ENCODE results near the gene C3orf20. TPM values are rescaled to one million over a fixed set of nuclear protein-coding genes. Genes with fewer than 3 reads are reported as not detected.

Gene C3orf20
- polyA plus RNA-seq, 1 donor from 2014 or later: not detected

- H3K4me2 ChIP-seq (ENCODE audit: low read length): no peak overlapping the region
- no peaks in the 10 kb centered on the region for H3K27me3 ChIP-seq (ENCODE audit: insufficient read depth, low read depth, low read length)
- H4K20me1 ChIP-seq (ENCODE audit: insufficient read depth): no peaks in the 10 kb centered on the region
- no peak overlapping the region for H3K4me3 ChIP-seq (ENCODE audit: low read length)
- H3K27ac ChIP-seq (ENCODE audit: low read length): no peak overlapping the region
- peaks cover 3% of the 10 kb centered on the region for H3K9me3 ChIP-seq (ENCODE audit: low read length)
- H3K36me3 ChIP-seq (ENCODE audit: insufficient read depth, low read length): no peaks in the 10 kb centered on the region
- no peak overlapping the region for H2AFZ ChIP-seq (ENCODE audit: low read depth, low read length)
- no peak overlapping the region for H3K9ac ChIP-seq (ENCODE audit: low read length)
- H3K9me2 ChIP-seq (ENCODE audit: insufficient read depth, low read length): no peaks in the 10 kb centered on the region
- no peaks in the 10 kb centered on the region for H3F3A ChIP-seq (ENCODE audit: insufficient read depth, low read length, poor library complexity, severe bottlenecking)
- H3K79me2 ChIP-seq (replicated peaks; ENCODE audit: insufficient read depth, low read length): no peaks in the 10 kb centered on the region
- TF ChIP-seq REST (IDR thresholded peaks at IDR 0.05; ENCODE audit: borderline replicate concordance) (no peak), RAD21 (conservative IDR thresholded peaks at IDR 0.05) (no peak), POLR2AphosphoS5 (IDR thresholded peaks at IDR 0.05) (no peak), EZH2 (IDR thresholded peaks at IDR 0.05; ENCODE audit: borderline replicate concordance, insufficient read depth, low read length, poor library complexity, severe bottlenecking) (no peak), EP300 (conservative IDR thresholded peaks at IDR 0.05; ENCODE audit: poor library complexity, severe bottlenecking) (no peak), MXI1 (conservative IDR thresholded peaks at IDR 0.05; ENCODE audit: poor library complexity, severe bottlenecking) (no peak), TAF1 (IDR thresholded peaks at IDR 0.05; ENCODE audit: low read depth) (no peak), SMC3 (conservative IDR thresholded peaks at IDR 0.05; ENCODE audit: poor library complexity) (no peak), CTCF (IDR thresholded peaks at IDR 0.05; ENCODE audit: poor library complexity, severe bottlenecking) (no peak)
These were observed 28.9 kb downstream of the C3orf20 start for GRCh38 chr3:14703791-14704190.

- peaks cover 3% of the 10 kb centered on the region for H3K9me3 ChIP-seq (ENCODE audit: low read length)
- H3K9ac ChIP-seq (ENCODE audit: low read length): no peak overlapping the region
- no peak overlapping the region for H3K4me2 ChIP-seq (ENCODE audit: low read length)
- H2AFZ ChIP-seq (ENCODE audit: low read depth, low read length): no peak overlapping the region
- no peak overlapping the region for H3K4me3 ChIP-seq (ENCODE audit: low read length)
- H3K27ac ChIP-seq (ENCODE audit: low read length): no peak overlapping the region
- no peaks in the 10 kb centered on the region for H3F3A ChIP-seq (ENCODE audit: insufficient read depth, low read length, poor library complexity, severe bottlenecking)
- no peaks in the 10 kb centered on the region for H3K36me3 ChIP-seq (ENCODE audit: insufficient read depth, low read length)
- H3K79me2 ChIP-seq (replicated peaks; ENCODE audit: insufficient read depth, low read length): no peaks in the 10 kb centered on the region
- no peaks in the 10 kb centered on the region for H3K9me2 ChIP-seq (ENCODE audit: insufficient read depth, low read length)
- no peaks in the 10 kb centered on the region for H4K20me1 ChIP-seq (ENCODE audit: insufficient read depth)
- no peaks in the 10 kb centered on the region for H3K27me3 ChIP-seq (ENCODE audit: insufficient read depth, low read depth, low read length)
- no peak for TF ChIP-seq RAD21 (conservative IDR thresholded peaks at IDR 0.05)
These were observed 31.2 kb downstream of the C3orf20 start for GRCh38 chr3:14706096-14706495.

- no peaks in the 10 kb centered on the region for H3K27me3 ChIP-seq (ENCODE audit: insufficient read depth, low read depth, low read length)
- no peak overlapping the region for H3K4me3 ChIP-seq (ENCODE audit: low read length)
- H3K36me3 ChIP-seq (ENCODE audit: insufficient read depth, low read length): no peaks in the 10 kb centered on the region
- H3K9me2 ChIP-seq (ENCODE audit: insufficient read depth, low read length): no peaks in the 10 kb centered on the region
- H3K9ac ChIP-seq (ENCODE audit: low read length): no peak overlapping the region
- TF ChIP-seq RAD21 (conservative IDR thresholded peaks at IDR 0.05) (no peak), POLR2AphosphoS5 (IDR thresholded peaks at IDR 0.05) (no peak), TAF1 (IDR thresholded peaks at IDR 0.05; ENCODE audit: low read depth) (no peak), REST (IDR thresholded peaks at IDR 0.05; ENCODE audit: borderline replicate concordance) (no peak)
- no peaks in the 10 kb centered on the region for H3K9me3 ChIP-seq (ENCODE audit: low read length)
- H3K27ac ChIP-seq (ENCODE audit: low read length): no peak overlapping the region
- H4K20me1 ChIP-seq (ENCODE audit: insufficient read depth): no peaks in the 10 kb centered on the region
- H3K79me2 ChIP-seq (replicated peaks; ENCODE audit: insufficient read depth, low read length): no peaks in the 10 kb centered on the region
- no peak overlapping the region for H2AFZ ChIP-seq (ENCODE audit: low read depth, low read length)
- H3K4me2 ChIP-seq (ENCODE audit: low read length): no peak overlapping the region
- no peaks in the 10 kb centered on the region for H3F3A ChIP-seq (ENCODE audit: insufficient read depth, low read length, poor library complexity, severe bottlenecking)
These were observed 41.6 kb downstream of the C3orf20 start for GRCh38 chr3:14716591-14716990.

Measured in neural cell (in vitro differentiated cells).